HEK293 (cell line): ENCODE data around the gene JCAD.

Experiments used
- CTCF ChIA-PET: fragments of 350-600 bp; formaldehyde crosslinking; extraction: SDS; loops from one replicate; lab custom pipeline; 2021; ENCODE audit warnings: antibody characterized with exemption; lab: Yijun Ruan, JAX
- POLR2A ChIA-PET: fragments of 300-600 bp; formaldehyde crosslinking; extraction: SDS; loops from one replicate; lab custom pipeline; 2020; ENCODE audit warnings: antibody characterized with exemption, inconsistent platforms; lab: Yijun Ruan, JAX
- H3K27ac ChIP-seq: fragments of 200-500 bp; sonication (Bioruptor generic); 2 replicates; pipeline ENCODE4 v1.5.1; 2014; ENCODE audit warnings: low read depth, low read length, control low read depth, inconsistent platforms; ENCODE audit errors: extremely low read depth
- H3K36me3 ChIP-seq, 2 experiments: fragments of 200-500 bp in 1 of 2; sonication (Bioruptor generic) in 1 of 2; 1 replicate in 1 of 2; 2 replicates in 1 of 2; pipeline ENCODE4 v1.5.1; 2014 to 2017; ENCODE audit warnings: inconsistent platforms in 2 of 2, low read length in 2 of 2; ENCODE audit not compliant: control insufficient read depth in 2 of 2, insufficient read depth in 1 of 2
- H3K4me1 ChIP-seq: fragments of 200-500 bp; sonication (Bioruptor generic); 2 replicates; pipeline ENCODE4 v1.5.1; 2014; ENCODE audit warnings: mild to moderate bottlenecking, low read length, inconsistent platforms; ENCODE audit not compliant: control insufficient read depth, insufficient read depth
- H3K4me3 ChIP-seq: 2 replicates; pipeline ENCODE4 v1.5.1; 2011; ENCODE audit warnings: low read depth, mild to moderate bottlenecking, control low read depth, low read length, moderate library complexity
- H3K9me3 ChIP-seq: fragments of 200-500 bp; sonication (Bioruptor generic); 2 replicates; pipeline ENCODE4 v1.5.1; 2014; ENCODE audit warnings: low read depth, low read length, inconsistent platforms; ENCODE audit not compliant: control insufficient read depth, insufficient read depth
- HIC1 ChIP-seq: fragments of 450-650 bp; formaldehyde crosslinking; IDR thresholded peaks from 2 replicates; pipeline ENCODE4 v1.5.1; 2016; ENCODE audit warnings: missing biosample characterization, missing genetic modification characterization
- HOXA7 ChIP-seq: sonication (generic); formaldehyde crosslinking; IDR thresholded peaks from 2 replicates; pipeline ENCODE4 v1.8.1; 2022; ENCODE audit warnings: missing genetic modification reagents, borderline replicate concordance
- HOXC10 ChIP-seq: sonication (generic); formaldehyde crosslinking; IDR thresholded peaks from 2 replicates; pipeline ENCODE4 v1.8.1; 2023; ENCODE audit warnings: mild to moderate bottlenecking, missing genetic modification reagents
- KLF7 ChIP-seq: fragments of 450-650 bp; formaldehyde crosslinking; IDR thresholded peaks from 2 replicates; pipeline ENCODE4 v1.5.1; 2016; ENCODE audit warnings: missing biosample characterization, missing genetic modification characterization, borderline replicate concordance
- KLF9 ChIP-seq: fragments of 450-650 bp; formaldehyde crosslinking; IDR thresholded peaks from 2 replicates; pipeline ENCODE4 v1.5.1; 2016; ENCODE audit warnings: missing biosample characterization, missing genetic modification characterization, low read depth
- MYNN ChIP-seq: fragments of 450-650 bp; formaldehyde crosslinking; IDR thresholded peaks from 2 replicates; pipeline ENCODE4 v1.5.1; 2016; ENCODE audit warnings: missing biosample characterization, missing genetic modification characterization, borderline replicate concordance
- MZF1 ChIP-seq: fragments of 450-650 bp; formaldehyde crosslinking; IDR thresholded peaks from 2 replicates; pipeline ENCODE4 v1.5.1; 2017; ENCODE audit warnings: missing biosample characterization, missing genetic modification characterization, borderline replicate concordance
- SALL2 ChIP-seq: fragments of 450-650 bp; formaldehyde crosslinking; IDR thresholded peaks from 2 replicates; pipeline ENCODE4 v1.5.0; 2017; ENCODE audit warnings: missing biosample characterization, mild to moderate bottlenecking, missing genetic modification characterization, borderline replicate concordance
- SP7 ChIP-seq: fragments of 450-650 bp; formaldehyde crosslinking; IDR thresholded peaks from 2 replicates; pipeline ENCODE4 v1.5.1; 2016; ENCODE audit warnings: missing biosample characterization, missing genetic modification characterization
- YY1 ChIP-seq: fragments of 450-650 bp; formaldehyde crosslinking; IDR thresholded peaks from 2 replicates; pipeline ENCODE4 v1.5.1; 2018; ENCODE audit warnings: missing biosample characterization, missing genetic modification characterization
- ZNF114 ChIP-seq: fragments of 450-650 bp; formaldehyde crosslinking; IDR thresholded peaks from 2 replicates; pipeline ENCODE4 v1.5.0; 2017; ENCODE audit warnings: missing biosample characterization, missing genetic modification characterization
- ZNF155 ChIP-seq: fragments of 450-650 bp; formaldehyde crosslinking; IDR thresholded peaks from 2 replicates; pipeline ENCODE4 v1.5.1; 2016; ENCODE audit warnings: missing biosample characterization, missing genetic modification characterization
- ZNF324 ChIP-seq: fragments of 450-650 bp; formaldehyde crosslinking; IDR thresholded peaks from 2 replicates; pipeline ENCODE4 v1.5.1; 2016; ENCODE audit warnings: missing biosample characterization, missing genetic modification characterization
- ZNF350 ChIP-seq: fragments of 450-650 bp; formaldehyde crosslinking; IDR thresholded peaks from 2 replicates; pipeline ENCODE4 v1.5.0; 2017; ENCODE audit warnings: missing biosample characterization, mild to moderate bottlenecking, missing genetic modification characterization
- ZNF473 ChIP-seq: fragments of 450-650 bp; formaldehyde crosslinking; IDR thresholded peaks from 2 replicates; pipeline ENCODE4 v1.5.1; 2017; ENCODE audit warnings: missing biosample characterization, missing genetic modification characterization
- ZNF513 ChIP-seq: fragments of 450-650 bp; IDR thresholded peaks from 2 replicates; pipeline ENCODE4 v1.5.1; 2018; ENCODE audit warnings: missing biosample characterization, missing genetic modification characterization
- ZNF561 ChIP-seq: fragments of 450-650 bp; IDR thresholded peaks from 2 replicates; pipeline ENCODE4 v1.5.1; 2018; ENCODE audit warnings: missing biosample characterization, missing genetic modification characterization, borderline replicate concordance
- ZNF571 ChIP-seq: fragments of 450-650 bp; formaldehyde crosslinking; IDR thresholded peaks from 2 replicates; pipeline ENCODE4 v1.5.0; 2017; ENCODE audit warnings: missing biosample characterization, missing genetic modification characterization
- ZNF701 ChIP-seq: fragments of 450-650 bp; formaldehyde crosslinking; IDR thresholded peaks from 2 replicates; pipeline ENCODE4 v1.5.1; 2016; ENCODE audit warnings: missing biosample characterization, missing genetic modification characterization
- ZNF76 ChIP-seq: fragments of 450-650 bp; formaldehyde crosslinking; IDR thresholded peaks from 2 replicates; pipeline ENCODE4; 2016; ENCODE audit warnings: low read depth, missing biosample characterization, missing genetic modification characterization, borderline replicate concordance
- ZNF785 ChIP-seq: fragments of 450-650 bp; formaldehyde crosslinking; IDR thresholded peaks from 2 replicates; pipeline ENCODE4 v1.5.1; 2016; ENCODE audit warnings: missing biosample characterization, missing genetic modification characterization
- ZXDB ChIP-seq: fragments of 450-650 bp; formaldehyde crosslinking; IDR thresholded peaks from 2 replicates; pipeline ENCODE4 v1.5.1; 2016; ENCODE audit warnings: missing biosample characterization, missing genetic modification characterization
- TF ChIP-seq, protein P1 (sequence below): fragments of 450-650 bp; formaldehyde crosslinking; IDR thresholded peaks from 2 replicates; pipeline ENCODE4 v1.5.1; 2016; ENCODE audit warnings: missing biosample characterization, missing genetic modification characterization
- TF ChIP-seq, protein P2 (sequence below): fragments of 450-650 bp; formaldehyde crosslinking; IDR thresholded peaks from 2 replicates; pipeline ENCODE4 v1.5.1; 2017; ENCODE audit warnings: missing biosample characterization, missing genetic modification characterization

JCAD gene

GRCh38 chr10:29970012-29970396 is 89.4 kb downstream of the JCAD start:
- H3K27ac ChIP-seq, result no peak overlapping the region
- no peaks in the 10 kb centered on the region for H3K9me3 ChIP-seq
- POLR2A ChIA-PET, result no interaction called here
- H3K4me1 ChIP-seq, result 0 out of 2 replicates have a peak, but pooled peaks cover 2% of the 10 kb centered on the region
- CTCF ChIA-PET, result interaction anchor here (0.6 kb wide), 1 partner anchor 603 kb away, joined by 3 read pairs; no protein-coding TSS in a partner anchor
- no peak for TF ChIP-seq KLF9 (tag by site-specific recombination)
- no peak for TF ChIP-seq MZF1 (tag by site-specific recombination)
- TF ChIP-seq ZNF473 (tag by site-specific recombination), result no peak
- TF ChIP-seq ZNF785, result no peak
- no peak for TF ChIP-seq HIC1
- TF ChIP-seq KLF7 (tag by site-specific recombination), result no peak
- TF ChIP-seq YY1, result no peak
- no peak for TF ChIP-seq ZXDB
- TF ChIP-seq ZNF561 (tag by site-specific recombination), result no peak
- no peak for TF ChIP-seq MYNN (tag by site-specific recombination)
- no peak for TF ChIP-seq ZNF324
- no peak for TF ChIP-seq SP7 (tag by site-specific recombination)
- TF ChIP-seq ZNF114 (tag by site-specific recombination), result no peak
- TF ChIP-seq ZNF701 (tag by site-specific recombination), result no peak
- no peak for TF ChIP-seq HOXA7 (CRISPR knock-in tag)
- TF ChIP-seq ZNF350 (tag by site-specific recombination), result no peak
- TF ChIP-seq HOXC10 (CRISPR knock-in tag), result no peak
- TF ChIP-seq, all 188 proteins: peak for 0
- H3K36me3 ChIP-seq, result no peaks in the 10 kb centered on the region
- H3K4me3 ChIP-seq, result no peak overlapping the region

GRCh38 chr10:29969255-29970011 is 90.0 kb downstream of the JCAD start:
- Histone ChIP-seq H3K27ac (no peak overlapping the region), H3K9me3 (no peaks in the 10 kb centered on the region), H3K4me3 (no peak overlapping the region), H3K36me3 (no peaks in the 10 kb centered on the region), H3K4me1 (0 out of 2 replicates have a peak, but pooled peaks cover 2% of the 10 kb centered on the region)
- ChIA-PET CTCF (no interaction called here), POLR2A (no interaction called here)
- no peak for TF ChIP-seq ZNF571

- no peaks in the 10 kb centered on the region for H3K36me3 ChIP-seq
- no peak overlapping the region for H3K27ac ChIP-seq
- CTCF ChIA-PET, result interaction anchor here (0.7 kb wide), 1 partner anchor 77 kb away, joined by 3 read pairs; no protein-coding TSS in a partner anchor
- no peak overlapping the region for H3K4me3 ChIP-seq
- 0 out of 2 replicates have a peak, but pooled peaks cover under 1% of the 10 kb centered on the region for H3K4me1 ChIP-seq
- no peaks in the 10 kb centered on the region for H3K9me3 ChIP-seq
- POLR2A ChIA-PET, result no interaction called here
- no peak for TF ChIP-seq ZNF155 (tag by site-specific recombination)
- TF ChIP-seq, protein P1, sequence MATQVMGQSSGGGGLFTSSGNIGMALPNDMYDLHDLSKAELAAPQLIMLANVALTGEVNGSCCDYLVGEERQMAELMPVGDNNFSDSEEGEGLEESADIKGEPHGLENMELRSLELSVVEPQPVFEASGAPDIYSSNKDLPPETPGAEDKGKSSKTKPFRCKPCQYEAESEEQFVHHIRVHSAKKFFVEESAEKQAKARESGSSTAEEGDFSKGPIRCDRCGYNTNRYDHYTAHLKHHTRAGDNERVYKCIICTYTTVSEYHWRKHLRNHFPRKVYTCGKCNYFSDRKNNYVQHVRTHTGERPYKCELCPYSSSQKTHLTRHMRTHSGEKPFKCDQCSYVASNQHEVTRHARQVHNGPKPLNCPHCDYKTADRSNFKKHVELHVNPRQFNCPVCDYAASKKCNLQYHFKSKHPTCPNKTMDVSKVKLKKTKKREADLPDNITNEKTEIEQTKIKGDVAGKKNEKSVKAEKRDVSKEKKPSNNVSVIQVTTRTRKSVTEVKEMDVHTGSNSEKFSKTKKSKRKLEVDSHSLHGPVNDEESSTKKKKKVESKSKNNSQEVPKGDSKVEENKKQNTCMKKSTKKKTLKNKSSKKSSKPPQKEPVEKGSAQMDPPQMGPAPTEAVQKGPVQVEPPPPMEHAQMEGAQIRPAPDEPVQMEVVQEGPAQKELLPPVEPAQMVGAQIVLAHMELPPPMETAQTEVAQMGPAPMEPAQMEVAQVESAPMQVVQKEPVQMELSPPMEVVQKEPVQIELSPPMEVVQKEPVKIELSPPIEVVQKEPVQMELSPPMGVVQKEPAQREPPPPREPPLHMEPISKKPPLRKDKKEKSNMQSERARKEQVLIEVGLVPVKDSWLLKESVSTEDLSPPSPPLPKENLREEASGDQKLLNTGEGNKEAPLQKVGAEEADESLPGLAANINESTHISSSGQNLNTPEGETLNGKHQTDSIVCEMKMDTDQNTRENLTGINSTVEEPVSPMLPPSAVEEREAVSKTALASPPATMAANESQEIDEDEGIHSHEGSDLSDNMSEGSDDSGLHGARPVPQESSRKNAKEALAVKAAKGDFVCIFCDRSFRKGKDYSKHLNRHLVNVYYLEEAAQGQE (tag by site-specific recombination), result no peak
- TF ChIP-seq, protein P2, sequence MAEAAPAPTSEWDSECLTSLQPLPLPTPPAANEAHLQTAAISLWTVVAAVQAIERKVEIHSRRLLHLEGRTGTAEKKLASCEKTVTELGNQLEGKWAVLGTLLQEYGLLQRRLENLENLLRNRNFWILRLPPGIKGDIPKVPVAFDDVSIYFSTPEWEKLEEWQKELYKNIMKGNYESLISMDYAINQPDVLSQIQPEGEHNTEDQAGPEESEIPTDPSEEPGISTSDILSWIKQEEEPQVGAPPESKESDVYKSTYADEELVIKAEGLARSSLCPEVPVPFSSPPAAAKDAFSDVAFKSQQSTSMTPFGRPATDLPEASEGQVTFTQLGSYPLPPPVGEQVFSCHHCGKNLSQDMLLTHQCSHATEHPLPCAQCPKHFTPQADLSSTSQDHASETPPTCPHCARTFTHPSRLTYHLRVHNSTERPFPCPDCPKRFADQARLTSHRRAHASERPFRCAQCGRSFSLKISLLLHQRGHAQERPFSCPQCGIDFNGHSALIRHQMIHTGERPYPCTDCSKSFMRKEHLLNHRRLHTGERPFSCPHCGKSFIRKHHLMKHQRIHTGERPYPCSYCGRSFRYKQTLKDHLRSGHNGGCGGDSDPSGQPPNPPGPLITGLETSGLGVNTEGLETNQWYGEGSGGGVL (tag by site-specific recombination), result no peak
- no peak for TF ChIP-seq SALL2 (tag by site-specific recombination)
- TF ChIP-seq ZNF76, result no peak
- TF ChIP-seq ZNF513, result no peak
These were observed 90.8 kb downstream of the JCAD start for GRCh38 chr10:29968585-29968984.
